Mucosa of descending colon (tissue), 3 donors: ENCODE measurements around the gene ITGA5. TPM values are rescaled to one million over a fixed set of nuclear protein-coding genes. Genes with fewer than 3 reads are reported as not detected.

Experiments
- ATAC-seq: fragments of 200-7000 bp; cut with Tn5 transposase; one replicate; pipeline ENCODE4 v1.9.1; 2020; ENCODE audit warnings: mild to moderate bottlenecking, moderate library complexity
- DNase-seq, 3 donors: peaks; one replicate each; pipeline ENCODE4 v3.0.0-alpha.2; 2020
- H3K36me3 ChIP-seq: fragments of 200-600 bp; one replicate; pipeline ENCODE4 v1.8.0; 2021; ENCODE audit warnings: low read depth, mild to moderate bottlenecking
- H3K4me1 ChIP-seq: fragments of 200-600 bp; one replicate; pipeline ENCODE4 v1.8.0; 2021; ENCODE audit warnings: low read depth, mild to moderate bottlenecking
- H3K4me3 ChIP-seq: fragments of 200-600 bp; one replicate; pipeline ENCODE4 v1.8.0; 2021; ENCODE audit warnings: mild to moderate bottlenecking
- H3K9me3 ChIP-seq: fragments of 200-600 bp; one replicate; pipeline ENCODE4 v1.8.0; 2021; ENCODE audit warnings: mild to moderate bottlenecking
- CTCF ChIP-seq: fragments of 200-600 bp; IDR thresholded peaks from one replicate; pipeline ENCODE4 v1.8.0; 2022; ENCODE audit warnings: antibody characterized with exemption, mild to moderate bottlenecking
- intact Hi-C, 2 donors: fragments of 100-400 bp; cut with DNase I in 1 of 2; cut with micrococcal nuclease in 1 of 2; formaldehyde crosslinking; loops; one replicate each; pipeline versions ENCODE4 v1.11.0 to v1.11.1; 2022; cut with DNase I, micrococcal nuclease
- total RNA-seq, 3 donors: library from RNA; stranded (reverse); fragmentation: NEBNext Ultra II Directional in 2 of 3; extraction: Animal tissue kit (Norgen Biotek cat#: 25700) in 2 of 3; gene quantifications; one replicate each; pipeline versions ENCODE4 v1.2.1 to v1.2.4, GENCODE V29; 2021 to 2023
- donor health status: DM: no; HTN: no; CAD: no; lungs with moderate emphysema.
- donor health status: DM: no; HTN: no; CAD: no.
- donor health status: DM: no; HTN: yes; CAD: no.

The ITGA5 gene
- total RNA-seq, 3 donors from 2014 or later, result 8.0 to 201 (median 61.8) TPM

- ATAC-seq (peak; percentile 92), DNase-seq (peak; percentile 92 to 94 (median 92))
- intact Hi-C loops, result no loop called here
- peak; percentile 99 for TF ChIP-seq CTCF
- Histone ChIP-seq H3K4me3 (no peak overlapping the region), H3K9me3 (no peaks in the 10 kb centered on the region), H3K4me1 (peaks cover 7% of the 10 kb centered on the region), H3K36me3 (no peaks in the 10 kb centered on the region)
Observed at GRCh38 chr12:54379398-54380201, 39.5 kb downstream of the ITGA5 start.

GRCh38 chr12:54378796-54379397 lies 40.2 kb downstream of the ITGA5 start:
- Histone ChIP-seq H3K36me3 (no peaks in the 10 kb centered on the region), H3K4me3 (no peak overlapping the region), H3K4me1 (peaks cover 7% of the 10 kb centered on the region), H3K9me3 (no peaks in the 10 kb centered on the region)
- intact Hi-C loops, result no loop called here
- TF ChIP-seq CTCF, result no peak
- ATAC-seq (peak; percentile 86), DNase-seq (peak in 2 of 3 donors; percentile 67 to 83)

GRCh38 chr12:54377797-54378515 lies 41.1 kb downstream of the ITGA5 start:
- intact Hi-C loops, result no loop called here
- no peak overlapping the region for H3K4me3 ChIP-seq
- H3K4me1 ChIP-seq, result peaks cover 7% of the 10 kb centered on the region
- no peak for TF ChIP-seq CTCF
- DNase-seq, result no peak
- no peaks in the 10 kb centered on the region for H3K36me3 ChIP-seq
- no peak for ATAC-seq
- no peaks in the 10 kb centered on the region for H3K9me3 ChIP-seq

GRCh38 chr12:54377007-54377406 lies 42.1 kb downstream of the ITGA5 start:
- ATAC-seq, result no peak
- intact Hi-C loops, result no loop called here

GRCh38 chr12:54376596-54376995 lies 42.5 kb downstream of the ITGA5 start:
- H3K9me3 ChIP-seq, result no peaks in the 10 kb centered on the region
- no peak for TF ChIP-seq CTCF
- H3K4me3 ChIP-seq, result no peak overlapping the region
- ATAC-seq, result no peak
- H3K36me3 ChIP-seq, result no peaks in the 10 kb centered on the region
- intact Hi-C loops, result no loop called here
- H3K4me1 ChIP-seq, result peaks cover 7% of the 10 kb centered on the region
- DNase-seq, result no peak

More at GRCh38 chr12:54377007-54377406, 42.1 kb downstream of the ITGA5 start:
- Histone ChIP-seq H3K4me3 (no peak overlapping the region), H3K4me1 (peaks cover 7% of the 10 kb centered on the region), H3K36me3 (no peaks in the 10 kb centered on the region), H3K9me3 (no peaks in the 10 kb centered on the region)
- no peak for DNase-seq
- TF ChIP-seq CTCF, result no peak
